ENCODE measurements around the gene PHF21A.
A peak's percentile ranks its signal among the peaks of the same experiment; 100 is the strongest.
"Not testable (repeated sequence)": the region's sequence is repeated elsewhere in the genome, so short reads cannot be mapped to it uniquely, and the experiment has no call there.

The PHF21A gene

DNA sequence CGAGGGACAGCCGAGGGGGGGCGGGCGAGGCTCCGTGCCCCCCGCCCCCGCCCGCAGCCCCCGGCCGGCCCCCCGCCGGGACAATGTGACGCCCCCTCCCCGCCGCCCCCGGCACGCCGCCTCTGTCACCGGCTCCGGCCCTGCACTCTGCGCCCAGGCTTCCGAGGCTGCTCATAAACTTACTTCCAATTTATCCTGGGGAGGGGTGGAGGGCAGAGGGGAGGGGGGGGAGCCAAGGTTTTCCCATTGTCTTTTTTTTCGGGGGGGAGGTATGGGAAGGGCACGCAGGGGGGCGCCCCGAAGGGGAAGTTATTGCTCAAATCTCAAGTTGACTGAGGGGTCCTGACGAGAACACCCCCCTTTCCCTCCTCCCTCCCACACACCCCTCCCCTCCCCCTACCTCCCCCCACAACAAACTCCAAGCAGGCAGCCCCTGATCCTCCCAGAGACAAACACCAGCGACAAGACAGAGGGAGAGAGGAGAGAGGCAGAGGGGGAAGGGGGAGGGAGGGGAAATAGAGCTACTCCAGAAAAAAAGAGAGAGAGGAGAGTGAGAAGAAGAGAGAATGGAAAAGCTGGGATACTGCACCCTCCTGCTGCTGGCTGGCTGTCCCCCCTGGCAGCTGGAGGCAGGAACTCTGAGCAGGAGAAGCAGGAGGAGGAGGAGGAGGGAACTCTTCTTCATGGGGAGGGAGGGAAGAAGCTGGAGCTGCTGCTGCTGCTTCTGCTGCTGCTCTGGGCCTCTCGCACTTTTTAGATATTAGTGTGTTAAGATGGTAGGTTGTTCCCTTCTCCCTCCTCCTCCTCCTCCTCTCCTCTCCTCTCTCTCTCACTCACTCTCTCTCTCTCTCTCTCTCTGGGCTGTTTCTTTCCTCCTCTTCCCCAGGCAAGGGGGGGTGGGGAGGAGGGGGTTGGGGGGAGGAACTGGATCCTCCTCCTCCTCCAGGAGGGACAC, 631 bp downstream of the PHF21A start:
- peak; percentile 32 for DNase-seq

DNA sequence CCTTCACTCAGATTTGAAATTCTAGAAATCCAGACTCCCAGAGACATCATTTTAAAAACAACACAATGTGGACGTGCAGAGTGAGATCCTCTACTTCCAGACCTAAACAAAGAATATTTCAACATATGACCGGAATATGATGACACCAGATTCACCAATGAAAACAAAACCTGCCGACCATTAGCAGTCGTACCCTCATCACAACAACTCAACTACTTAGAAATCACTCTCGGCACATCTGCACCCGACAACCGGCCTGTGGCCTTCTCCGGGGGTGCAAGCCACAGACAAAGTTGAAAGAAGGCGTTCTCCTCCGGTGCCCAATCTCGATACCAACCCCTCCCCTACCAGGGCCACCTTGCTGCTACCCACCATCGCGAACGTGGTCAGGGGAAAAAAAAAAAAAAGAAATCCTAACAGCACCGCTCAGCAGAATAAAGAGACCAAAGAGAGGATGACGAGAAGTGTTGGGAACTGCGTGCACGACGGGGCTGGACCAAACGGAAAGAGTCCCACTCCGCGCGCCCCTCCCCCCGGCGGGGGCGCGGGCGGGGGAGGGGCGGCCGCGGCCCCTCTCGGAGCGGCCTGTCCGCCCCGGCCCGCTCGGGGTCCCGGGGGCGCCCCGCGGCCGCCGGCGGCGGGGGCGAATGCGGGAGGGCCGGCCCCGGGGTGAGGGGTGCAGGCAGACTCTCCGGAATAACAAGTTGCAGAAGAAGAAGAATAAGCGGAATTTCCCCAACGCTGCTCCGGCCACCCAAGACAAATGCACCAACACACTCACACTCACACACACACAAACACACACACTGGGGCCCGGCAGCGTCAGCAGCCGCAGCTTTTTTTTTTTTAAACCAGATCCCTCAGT, 1.7 kb downstream of the PHF21A start:
- DNase-seq = peak; percentile 8

- no peak for DNase-seq
Measured at GRCh38 chr11:46118702-46119351, 2.4 kb downstream of the PHF21A start.

- no peak for DNase-seq
Measured at GRCh38 chr11:46117842-46118241, 3.4 kb downstream of the PHF21A start.

GRCh38 chr11:46116712-46117037, 4.6 kb downstream of the PHF21A start:
- not testable (repeated sequence) for DNase-seq

DNA sequence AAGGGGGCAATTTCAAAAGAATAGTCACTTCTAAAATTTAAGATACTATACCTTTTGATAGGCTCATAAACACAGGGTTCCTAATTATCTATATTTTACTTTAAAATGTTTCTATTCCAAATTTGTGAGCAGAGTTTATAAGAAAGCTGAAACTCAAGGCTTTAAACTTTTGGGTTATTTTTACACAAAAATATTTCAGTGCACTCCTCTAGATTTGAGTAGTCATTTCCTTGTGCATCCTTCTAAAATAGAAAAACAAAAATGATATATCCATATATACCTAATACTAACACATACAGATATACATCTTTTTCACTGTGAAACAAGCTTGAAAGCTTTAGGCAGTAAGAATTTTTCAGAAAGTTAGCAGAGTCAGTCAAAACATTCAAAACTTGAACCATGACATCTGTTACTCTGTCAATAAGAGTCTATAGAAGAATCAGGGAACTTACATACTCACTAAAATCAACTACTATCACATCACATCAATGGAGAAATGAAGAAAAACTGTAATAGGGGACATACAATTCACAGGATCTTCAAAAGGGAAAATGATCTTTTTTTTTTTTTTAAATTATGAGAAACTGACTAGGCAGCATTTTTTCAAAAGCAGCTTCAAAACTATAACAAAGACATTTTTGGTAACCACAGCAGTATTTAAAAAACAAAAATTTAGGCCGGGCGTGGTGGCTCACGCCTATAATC, 5.1 kb downstream of the PHF21A start:
- no peak for DNase-seq

DNA sequence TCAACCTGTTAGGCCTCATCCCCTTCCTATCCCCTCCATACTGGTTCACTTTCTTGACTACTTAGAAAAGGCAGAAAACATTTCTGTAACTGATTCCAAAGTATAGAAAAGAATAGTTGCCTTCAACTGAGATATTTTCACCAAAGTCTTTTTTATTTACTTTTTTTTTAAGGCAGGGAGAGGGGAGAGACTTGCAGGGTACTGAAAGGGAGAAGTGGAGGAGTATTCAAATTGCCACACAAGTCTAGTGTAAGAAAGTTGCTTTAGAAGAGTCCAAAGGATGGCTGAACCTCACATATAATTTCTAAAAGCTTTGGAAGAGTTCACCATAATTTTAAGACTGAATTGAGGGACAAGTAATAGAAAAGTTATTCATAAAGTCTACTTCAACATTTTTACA, 6.3 kb downstream of the PHF21A start:
- DNase-seq = no peak

- no peak for DNase-seq
Measured at GRCh38 chr11:46114378-46114777, 6.9 kb downstream of the PHF21A start.

DNA sequence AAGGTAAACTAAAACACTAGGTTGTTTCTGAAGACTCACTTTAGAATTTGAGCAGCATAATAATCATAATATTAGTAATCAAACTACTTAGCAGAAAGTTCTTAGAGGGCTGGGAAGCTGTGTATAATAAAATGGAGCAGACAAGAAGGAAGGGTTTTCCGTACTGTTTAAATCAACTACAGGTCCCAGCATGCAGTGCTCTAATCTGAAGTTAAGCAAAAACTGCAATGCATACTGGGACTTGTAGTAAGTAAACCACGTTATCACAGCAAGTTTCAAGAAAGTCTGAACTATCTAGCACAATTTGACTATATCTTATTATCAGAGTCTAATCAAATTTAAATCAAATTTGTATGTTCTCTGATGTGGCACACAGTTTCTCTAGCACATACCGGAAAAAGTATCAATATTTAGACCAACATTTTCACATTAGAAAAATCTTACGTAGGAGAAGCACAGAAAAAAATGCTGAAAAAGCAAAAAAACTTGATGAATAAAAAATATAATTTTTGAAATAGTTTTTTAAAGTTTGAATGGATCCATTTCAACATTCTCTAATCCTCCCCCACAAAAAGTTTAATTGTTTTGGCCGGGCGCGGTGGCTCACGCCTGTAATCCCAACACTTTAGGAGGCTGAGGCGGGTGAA, 8.2 kb downstream of the PHF21A start:
- DNase-seq = peak; percentile 40

DNA sequence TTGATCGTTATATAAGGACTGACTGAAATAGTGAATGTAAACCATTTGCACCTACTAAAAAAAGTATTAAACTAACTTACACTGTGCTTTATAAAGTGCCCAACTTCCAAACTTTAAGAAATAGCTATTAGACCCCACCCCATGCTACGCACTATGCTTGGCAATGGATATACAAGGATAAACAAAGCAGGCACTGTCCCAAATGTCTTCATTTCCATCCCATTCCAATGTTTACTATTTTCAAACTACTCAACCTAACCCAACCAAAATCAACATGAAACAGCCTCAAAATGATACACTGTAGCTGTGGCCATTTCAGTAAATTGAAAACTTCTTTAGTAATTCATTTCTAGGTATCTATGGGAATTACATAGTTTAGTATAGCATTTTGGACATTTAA, 12.5 kb downstream of the PHF21A start:
- DNase-seq = no peak

GRCh38 chr11:46107780-46108179, 13.5 kb downstream of the PHF21A start:
- no peak for DNase-seq

DNA sequence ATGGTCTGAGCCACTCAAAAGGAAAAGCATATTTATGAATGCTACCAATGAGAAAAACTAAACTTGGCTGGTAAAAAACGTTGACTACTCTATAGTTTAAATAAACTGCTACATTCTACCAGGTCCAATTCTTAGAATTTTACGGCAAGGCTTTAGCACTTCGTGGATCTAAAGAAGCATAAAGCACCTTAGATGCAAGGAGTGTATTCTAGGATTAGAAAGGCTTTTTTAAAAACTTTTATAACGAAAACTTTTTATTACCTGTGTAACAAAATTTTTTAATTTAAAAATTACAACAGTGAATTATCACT, 13.9 kb downstream of the PHF21A start:
- no peak for DNase-seq

DNA sequence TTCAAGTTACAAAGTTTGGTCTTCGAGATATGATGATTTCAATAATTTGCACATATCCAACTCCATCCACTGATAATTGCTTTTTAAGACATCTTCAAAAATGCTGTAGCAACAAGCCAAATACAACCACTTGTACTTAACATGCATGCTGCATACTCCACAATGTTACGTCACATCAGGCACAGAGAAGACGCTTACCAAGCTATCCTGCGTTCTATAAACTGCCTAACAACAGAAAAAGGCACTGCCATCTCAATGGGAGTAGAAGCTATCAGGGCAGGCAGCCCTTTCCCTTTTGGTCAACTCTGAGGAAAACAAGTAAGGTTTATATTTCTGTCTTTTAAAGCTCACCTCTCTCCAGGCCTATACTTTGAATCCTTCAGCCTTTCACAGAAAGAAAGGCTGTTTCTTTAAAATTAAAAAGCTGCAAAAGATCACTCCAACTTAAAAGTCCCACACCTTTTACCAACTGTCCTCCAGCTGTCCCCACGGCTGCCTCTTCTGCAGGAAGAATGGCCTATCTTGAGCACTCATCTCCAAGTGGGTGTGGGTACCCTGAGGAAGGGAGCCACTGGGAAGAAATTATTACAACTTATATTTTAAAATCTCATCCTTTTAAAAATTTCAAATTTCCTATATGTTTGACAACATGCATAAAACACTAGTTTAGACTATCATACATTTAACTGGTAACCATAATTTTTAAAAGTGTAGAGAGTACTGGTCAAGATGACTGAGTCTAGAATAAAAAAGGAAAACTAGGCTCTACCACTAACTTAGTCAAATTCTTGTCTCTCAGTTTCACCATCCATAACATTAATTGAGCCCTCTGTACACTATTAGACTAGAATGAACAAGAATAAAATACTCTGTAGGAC, 14.5 kb downstream of the PHF21A start:
- DNase-seq = no peak

GRCh38 chr11:46105926-46106325, 15.3 kb downstream of the PHF21A start:
- DNase-seq = no peak

DNA sequence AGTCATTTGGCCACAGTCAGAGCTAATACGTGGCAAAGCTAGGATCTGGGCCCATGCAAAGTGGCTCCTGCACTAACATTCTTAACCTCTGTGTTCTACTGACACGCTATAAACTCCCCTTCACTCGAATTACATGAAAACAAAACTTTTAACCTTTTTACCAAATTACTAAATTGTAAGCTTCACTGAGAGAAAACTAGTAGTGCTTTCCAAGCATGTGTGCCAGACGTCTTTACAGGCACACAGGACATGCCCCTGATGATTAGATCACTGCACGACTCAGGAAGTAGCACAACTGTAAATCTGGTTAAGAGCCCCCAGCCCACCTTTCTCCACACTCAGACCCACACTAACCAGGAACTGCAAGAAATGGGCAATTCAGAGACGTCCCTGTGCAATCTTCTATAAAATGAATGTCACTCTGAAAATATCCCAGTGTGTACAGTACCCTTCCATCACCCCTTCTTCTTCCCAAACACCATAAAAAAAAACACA, 16.1 kb downstream of the PHF21A start:
- DNase-seq = no peak

GRCh38 chr11:46102843-46103242, 18.4 kb downstream of the PHF21A start:
- DNase-seq = no peak

- DNase-seq = no peak
Measured at GRCh38 chr11:46100670-46101069, 20.6 kb downstream of the PHF21A start.

DNA sequence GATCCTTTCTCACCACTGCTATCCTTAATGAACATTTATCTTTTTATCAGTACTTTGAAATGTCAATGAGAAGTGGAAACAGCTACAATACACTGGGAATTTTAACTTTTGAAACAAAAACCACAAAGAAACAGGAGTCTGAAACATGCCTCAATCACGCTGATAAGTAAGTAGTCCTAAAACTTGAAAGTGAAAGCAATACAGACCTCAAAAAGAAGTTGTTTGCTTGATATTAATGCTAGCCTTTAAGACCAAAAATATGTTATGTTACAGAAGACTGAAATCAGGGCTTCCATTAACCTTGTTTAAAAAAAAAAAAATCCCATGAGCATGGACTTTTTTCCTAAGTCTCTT, 21.3 kb downstream of the PHF21A start:
- no peak for DNase-seq

DNA sequence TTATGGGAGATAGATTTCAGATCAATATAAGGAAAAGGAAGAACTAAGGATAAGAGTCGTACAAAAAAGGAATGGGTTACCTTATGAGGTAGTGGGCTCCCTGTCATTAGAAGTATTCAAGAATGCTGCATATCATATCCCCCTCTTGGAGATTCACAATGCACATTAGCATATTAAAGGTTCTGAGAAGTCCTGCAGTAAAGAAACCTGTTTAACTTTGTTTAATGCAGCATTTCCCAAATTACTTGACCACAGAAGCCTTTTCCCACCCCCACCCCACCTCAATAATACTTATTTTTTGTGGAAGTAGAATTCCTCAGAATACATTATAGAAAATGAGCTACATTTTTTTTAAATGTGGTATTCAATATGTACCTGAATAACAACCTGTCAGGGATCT, 30.9 kb downstream of the PHF21A start:
- DNase-seq = no peak

GRCh38 chr11:46079662-46080061, 41.6 kb downstream of the PHF21A start:
- DNase-seq = no peak

DNA sequence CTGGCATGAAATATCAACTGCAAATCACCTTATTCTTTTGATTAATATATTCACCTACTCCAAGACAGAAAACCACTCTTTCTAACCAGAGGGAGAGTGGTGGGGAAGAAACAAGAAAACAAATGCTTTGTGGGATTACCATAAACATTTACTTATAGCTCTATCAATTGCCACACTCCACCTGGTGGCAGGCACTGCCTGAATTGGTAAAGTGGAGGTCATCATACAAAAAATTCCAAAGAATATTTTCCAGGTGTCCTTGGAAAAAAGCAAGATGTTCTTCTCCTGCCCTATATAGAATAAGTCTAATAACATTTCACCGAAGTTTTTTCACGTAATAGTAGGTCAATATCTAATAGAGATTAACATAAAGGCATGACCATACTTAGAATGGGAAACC, 45.3 kb downstream of the PHF21A start:
- no peak for DNase-seq

Data from NCI-H1436 (cell line).